Measurements from ENCODE around the gene CEBPG.

The CEBPG gene

GRCh38 chr19:33350538-33351309 is 22.8 kb upstream of the CEBPG start:
- TF ChIP-seq ZFX (IDR thresholded peaks at IDR 0.05) (no peak), CTCF (conservative IDR thresholded peaks at IDR 0.05) (no peak)
- H3K27ac ChIP-seq = no peak overlapping the region

GRCh38 chr19:33355535-33355934 is 18.0 kb upstream of the CEBPG start:
- no peak overlapping the region for H3K27ac ChIP-seq
- TF ChIP-seq ZFX (IDR thresholded peaks at IDR 0.05) (no peak), CTCF (conservative IDR thresholded peaks at IDR 0.05) (no peak)

- no peak overlapping the region for H3K27ac ChIP-seq
- no peak for TF ChIP-seq ZFX (IDR thresholded peaks at IDR 0.05)
- TF ChIP-seq CTCF (conservative IDR thresholded peaks at IDR 0.05) = no peak
These were observed 16.0 kb upstream of the CEBPG start for GRCh38 chr19:33357556-33357955.

- no peak overlapping the region for H3K27ac ChIP-seq
- TF ChIP-seq CTCF (conservative IDR thresholded peaks at IDR 0.05) (no peak), ZFX (IDR thresholded peaks at IDR 0.05) (no peak)
These were observed 15.1 kb upstream of the CEBPG start for GRCh38 chr19:33358408-33358807.

GRCh38 chr19:33359581-33359980 is 13.9 kb upstream of the CEBPG start:
- no peak overlapping the region for H3K27ac ChIP-seq
- TF ChIP-seq CTCF (conservative IDR thresholded peaks at IDR 0.05) = no peak

GRCh38 chr19:33362508-33363228 is 10.8 kb upstream of the CEBPG start:
- H3K27ac ChIP-seq = no peak overlapping the region
- TF ChIP-seq ZFX (IDR thresholded peaks at IDR 0.05) (no peak), CTCF (conservative IDR thresholded peaks at IDR 0.05) (no peak)

- TF ChIP-seq ZFX (IDR thresholded peaks at IDR 0.05) = no peak
- TF ChIP-seq CTCF (conservative IDR thresholded peaks at IDR 0.05) = no peak
- no peak overlapping the region for H3K27ac ChIP-seq
These were observed 10.0 kb upstream of the CEBPG start for GRCh38 chr19:33363476-33363875.
